GM12878 (cell line): ENCODE results near the gene KIR3DL1.
"Not testable (repeated sequence)": the region's sequence is repeated elsewhere in the genome, so short reads cannot be mapped to it uniquely, and the experiment has no call there.

Experiments
- CHD2 ChIP-seq: IDR thresholded peaks from 2 replicates; pipeline ENCODE4 v1.6.1; 2011; ENCODE audit warnings: low read depth, low read length, improper control_type of control experiment, borderline replicate concordance
- TAF1 ChIP-seq: IDR thresholded peaks from 2 replicates; pipeline ENCODE4 v1.6.1; 2011; ENCODE audit warnings: mild to moderate bottlenecking, low read depth, low read length, borderline replicate concordance

DNA sequence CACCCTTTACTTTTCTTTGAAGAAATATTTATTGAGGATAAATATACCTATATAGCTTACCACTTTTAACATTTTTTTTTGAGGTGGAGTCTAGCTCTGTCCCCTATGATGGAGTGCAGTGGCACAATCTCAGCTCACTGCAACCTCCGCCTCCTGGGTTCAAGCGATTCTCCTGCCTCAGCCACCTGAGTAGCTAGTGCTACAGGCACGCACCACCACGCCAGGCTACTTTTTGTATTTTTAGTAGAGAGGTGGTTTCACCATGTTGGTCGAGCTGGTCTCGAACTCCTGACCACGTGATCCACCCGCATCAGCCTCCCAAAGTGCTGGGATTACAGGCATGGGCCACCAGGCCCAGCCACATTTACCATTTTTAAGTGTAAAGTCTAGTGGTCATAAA lies 40.4 kb upstream of the KIR3DL1 start:
- TF ChIP-seq CHD2, TAF1: not testable (repeated sequence)
